B cell (primary cell): ENCODE data around the gene UTP15. TPM values are rescaled to one million over a fixed set of nuclear protein-coding genes. Genes with fewer than 3 reads are reported as not detected.

Source experiments
- ATAC-seq: fragments of 200-7000 bp; cut with Tn5 transposase; one replicate; pipeline ENCODE4 v1.10.0; 2021; ENCODE audit warnings: low read depth, mild to moderate bottlenecking, moderate number of reproducible peaks, moderate library complexity
- CTCF ChIA-PET: fragments of 350-600 bp; sonication (Branson Sonifier 250); formaldehyde crosslinking; loops from one replicate; lab custom pipeline; 2021; ENCODE audit warnings: antibody characterized with exemption, inconsistent platforms; lab: Charles Lee
- POLR2A ChIA-PET: fragments of 350-600 bp; sonication (Branson Sonifier 250); formaldehyde crosslinking; loops from one replicate; lab custom pipeline; 2021; ENCODE audit warnings: antibody characterized with exemption; lab: Charles Lee
- DNase-seq: peaks from one replicate; pipeline ENCODE4 v3.0.0; 2013
- H2AFZ ChIP-seq: 2 replicates; pipeline ENCODE4 v1.6.1; 2012; ENCODE audit warnings: mild to moderate bottlenecking, low read depth, low read length; ENCODE audit not compliant: insufficient read depth, poor library complexity, severe bottlenecking
- H3K27ac ChIP-seq, 2 donors: 1 replicate in 1 of 2; 2 replicates in 1 of 2; pipeline ENCODE4 v1.5.1; 2012 to 2013; ENCODE audit warnings: low read length in 2 of 2, mild to moderate bottlenecking in 2 of 2, moderate library complexity in 1 of 2
- H3K27me3 ChIP-seq, 4 experiments: fragments of 200-600 bp in 1 of 4; sonication (generic) in 1 of 4; replicated peaks in 1 of 4; 1 replicate in 2 of 4; 2 replicates in 2 of 4; pipeline versions ENCODE4 v1.6.1 to v1.7.0; 2013 to 2016; ENCODE audit warnings: low read length in 3 of 4, mild to moderate bottlenecking in 2 of 4, mixed read lengths in 1 of 4, moderate library complexity in 1 of 4; ENCODE audit not compliant: insufficient read depth in 4 of 4, control insufficient read depth in 3 of 4; ENCODE audit errors: control extremely low read depth in 1 of 4
- H3K36me3 ChIP-seq, 2 experiments: replicated peaks in 1 of 2; 1 replicate in 1 of 2; 2 replicates in 1 of 2; pipeline versions ENCODE4 v1.6.1 to v1.7.1; 2013; ENCODE audit warnings: low read length in 1 of 2; ENCODE audit not compliant: insufficient read depth in 2 of 2, control insufficient read depth in 1 of 2; ENCODE audit errors: control extremely low read depth in 1 of 2, extremely low read depth in 1 of 2
- H3K4me1 ChIP-seq, 2 donors: fragments of 200-600 bp in 1 of 2; sonication (generic) in 1 of 2; 1 replicate in 1 of 2; 2 replicates in 1 of 2; pipeline versions ENCODE4 v1.5.1 to v1.6.1; 2013 to 2017; ENCODE audit warnings: low read length in 2 of 2; ENCODE audit not compliant: control insufficient read depth in 2 of 2, insufficient read depth in 2 of 2
- H3K4me2 ChIP-seq: replicated peaks from 2 replicates; pipeline ENCODE3; 2012; ENCODE audit warnings: mild to moderate bottlenecking, low read depth, low read length; ENCODE audit not compliant: poor library complexity, severe bottlenecking
- H3K4me3 ChIP-seq, 5 experiments: fragments of 200-600 bp in 1 of 5; sonication (generic) in 1 of 5; 1 replicate in 3 of 5; 2 replicates in 2 of 5; pipeline versions ENCODE4 v1.5.1 to v1.7.0; 2011 to 2016; ENCODE audit warnings: low read length in 4 of 5, mild to moderate bottlenecking in 4 of 5, low read depth in 2 of 5, control low read depth in 1 of 5, moderate library complexity in 1 of 5; ENCODE audit not compliant: insufficient read depth in 1 of 5; ENCODE audit errors: control extremely low read depth in 1 of 5, extremely low read depth in 1 of 5
- H3K79me2 ChIP-seq: fragments of 200-600 bp; sonication (generic); one replicate; pipeline ENCODE4 v1.6.0; 2016; ENCODE audit warnings: low read length; ENCODE audit not compliant: control insufficient read depth, insufficient read depth
- H3K9ac ChIP-seq: fragments of 200-600 bp; sonication (generic); 2 replicates; pipeline ENCODE4 v1.6.1; 2017; ENCODE audit warnings: mild to moderate bottlenecking, low read length, moderate library complexity
- H3K9me3 ChIP-seq, 3 donors: one replicate each; pipeline versions ENCODE4 v1.6.1 to v1.7.1; 2013; ENCODE audit warnings: low read length in 2 of 3; ENCODE audit not compliant: control insufficient read depth in 2 of 3, insufficient read depth in 1 of 3; ENCODE audit errors: control extremely low read depth in 1 of 3
- H4K20me1 ChIP-seq: 2 replicates; pipeline ENCODE4 v1.6.0; 2012; ENCODE audit warnings: mild to moderate bottlenecking, low read length; ENCODE audit not compliant: insufficient read depth, control insufficient read depth, poor library complexity, severe bottlenecking
- H3K27ac Mint-ChIP-seq: one replicate; pipeline ENCODE4 v1.8.0; 2021; ENCODE audit warnings: mixed read lengths
- H3K27me3 Mint-ChIP-seq: one replicate; pipeline ENCODE4 v1.8.0; 2021; ENCODE audit warnings: mixed read lengths
- H3K4me1 Mint-ChIP-seq: one replicate; pipeline ENCODE4 v1.8.0; 2021; ENCODE audit warnings: mixed read lengths
- H3K4me3 Mint-ChIP-seq: one replicate; pipeline ENCODE4 v1.8.0; 2021; ENCODE audit warnings: mixed read lengths
- H3K9me3 Mint-ChIP-seq: one replicate; pipeline ENCODE4 v1.8.0; 2022; ENCODE audit warnings: mixed read lengths; ENCODE audit not compliant: insufficient read depth
- CTCF ChIP-seq: fragments of 200-600 bp; IDR thresholded peaks from one replicate; pipeline ENCODE4 v1.8.0; 2022; ENCODE audit warnings: antibody characterized with exemption, mild to moderate bottlenecking
- EZH2 ChIP-seq: IDR thresholded peaks from 2 replicates; pipeline ENCODE4 v1.6.1; 2012; ENCODE audit warnings: borderline replicate concordance, low read depth, mild to moderate bottlenecking, moderate library complexity, low read length; ENCODE audit not compliant: insufficient read depth, poor library complexity, severe bottlenecking
- WGBS: methylation state at CpG from one replicate; pipeline ENCODE4 v1.1.5; 2013; ENCODE audit warnings: missing lambda C conversion rate; ENCODE audit not compliant: insufficient coverage; 5-methylcytosine and 5-hydroxymethylcytosine counted together
- intact Hi-C: fragments of 100-400 bp; cut with micrococcal nuclease; formaldehyde crosslinking; loops from one replicate; pipeline ENCODE4 v1.10.0; 2022
- polyA plus RNA-seq: library from polyadenylated mRNA; depleted of rRNA; stranded (reverse); fragments of >200 nt; gene quantifications from 2 replicates; pipeline ENCODE4 v1.2.3, GENCODE V29; 2012
- total RNA-seq, 2 donors: library from RNA; stranded (reverse); fragments of 120-200 nt in 1 of 2; gene quantifications; 1 replicate in 1 of 2; 2 replicates in 1 of 2; pipeline versions ENCODE4 v1.2.3 to v1.2.4, GENCODE V29; 2013 to 2022

UTP15 gene
- total and polyA plus RNA-seq, 2 donors (not counting 1 experiment from before 2014, with no cell fraction given) = 17.1 to 25.3 TPM

- no peaks in the 10 kb centered on the region for H3K79me2 ChIP-seq
- peaks cover 0 to 6% (median under 1%) of the 10 kb centered on the region in 4 experiments for H3K27me3 ChIP-seq
- Mint-ChIP-seq H3K4me1 (no peaks in the 10 kb centered on the region), H3K4me3 (no peak overlapping the region), H3K27ac (no peak overlapping the region), H3K27me3 (peaks cover 25% of the 10 kb centered on the region), H3K9me3 (no peaks in the 10 kb centered on the region)
- no peak for DNase-seq
- H2AFZ ChIP-seq = no peak overlapping the region
- ChIA-PET POLR2A (no interaction called here), CTCF (interaction anchor here (1.1 kb wide), 1 partner anchor 14 kb away, joined by 3 read pairs; no protein-coding TSS in a partner anchor)
- no peak overlapping the region for H3K4me3 ChIP-seq
- H4K20me1 ChIP-seq = no peaks in the 10 kb centered on the region
- no peak overlapping the region for H3K9ac ChIP-seq
- no peak overlapping the region for H3K4me2 ChIP-seq
- no peaks in the 10 kb centered on the region for H3K9me3 ChIP-seq
- H3K27ac ChIP-seq = no peak overlapping the region
- no CpG with 5 or more reads among the region's 1 CpG for WGBS
- H3K4me1 ChIP-seq = no peaks in the 10 kb centered on the region
- no peak for TF ChIP-seq CTCF
- TF ChIP-seq EZH2 = no peak
- no peaks in the 10 kb centered on the region for H3K36me3 ChIP-seq
- no peak for ATAC-seq
- intact Hi-C loops = no loop called here
Observed at GRCh38 chr5:73545403-73545779, 20.2 kb upstream of the UTP15 start.

- Histone ChIP-seq H3K9ac (no peak overlapping the region), H3K4me1 (no peaks in the 10 kb centered on the region), H3K4me2 (no peak overlapping the region), H3K79me2 (no peaks in the 10 kb centered on the region), H3K27me3 (no peaks in the 10 kb centered on the region), H4K20me1 (no peaks in the 10 kb centered on the region), H3K36me3 (peaks cover 7 to 23% of the 10 kb centered on the region in 2 experiments), H3K27ac (no peak overlapping the region), H2AFZ (no peak overlapping the region), H3K4me3 (no peak overlapping the region), H3K9me3 (no peaks in the 10 kb centered on the region)
- H3K9me3 Mint-ChIP-seq = no peaks in the 10 kb centered on the region
- H3K27ac Mint-ChIP-seq = no peak overlapping the region
- no peak overlapping the region for H3K4me3 Mint-ChIP-seq
- TF ChIP-seq CTCF (no peak), EZH2 (no peak)
- POLR2A ChIA-PET = no interaction called here
- WGBS = no CpG with 5 or more reads among the region's 1 CpG
- peaks cover 4% of the 10 kb centered on the region for H3K27me3 Mint-ChIP-seq
- H3K4me1 Mint-ChIP-seq = no peaks in the 10 kb centered on the region
- intact Hi-C loops = no loop called here
- no peak for DNase-seq
- CTCF ChIA-PET = no interaction called here
- no peak for ATAC-seq
Observed at GRCh38 chr5:73550016-73550415, 15.5 kb upstream of the UTP15 start.
